SK-N-SH treated with all-trans-retinoic acid at 6 μM for 48 hours (cell line): ENCODE results near the gene RAX2.

ENCODE experiments used
- ATAC-seq: fragments of 200-7000 bp; cut with Tn5 transposase; 3 replicates; pipeline ENCODE4 v1.9.1; 2020; ENCODE audit warnings: mild to moderate bottlenecking, moderate library complexity
- ARNTL ChIP-seq: fragments of 450-650 bp; formaldehyde crosslinking; IDR thresholded peaks from 2 replicates; pipeline ENCODE4 v1.5.0; 2020; ENCODE audit warnings: low read depth, mild to moderate bottlenecking, moderate library complexity, borderline replicate concordance
- BACH2 ChIP-seq: fragments of 250-450 bp; sonication (Bioruptor Pico); IDR thresholded peaks from 2 replicates; pipeline ENCODE4 v1.9.0; 2021; ENCODE audit warnings: mild to moderate bottlenecking, borderline replicate concordance
- CREB5 ChIP-seq: fragments of 250-450 bp; sonication (Bioruptor Pico); IDR thresholded peaks from 2 replicates; pipeline ENCODE4 v1.5.1; 2020; ENCODE audit warnings: low read depth, mild to moderate bottlenecking, moderate library complexity
- CSDC2 ChIP-seq: fragments of 250-450 bp; sonication (Bioruptor Pico); IDR thresholded peaks from 2 replicates; pipeline ENCODE4 v1.5.0; 2020; ENCODE audit warnings: mild to moderate bottlenecking, moderate library complexity
- CSRNP3 ChIP-seq: fragments of 250-450 bp; sonication (Bioruptor Pico); IDR thresholded peaks from 2 replicates; pipeline ENCODE4 v1.5.1; 2021; ENCODE audit warnings: mild to moderate bottlenecking, moderate library complexity
- GLIS3 ChIP-seq: fragments of 250-450 bp; sonication (Bioruptor Pico); IDR thresholded peaks from 2 replicates; pipeline ENCODE4 v1.5.0; 2020; ENCODE audit warnings: mild to moderate bottlenecking, moderate library complexity
- ISL1 ChIP-seq: fragments of 250-450 bp; sonication (Bioruptor Pico); IDR thresholded peaks from 2 replicates; pipeline ENCODE4 v2.1.2; 2022; ENCODE audit warnings: mild to moderate bottlenecking, moderate library complexity
- OSR1 ChIP-seq: fragments of 250-450 bp; sonication (Bioruptor Pico); IDR thresholded peaks from 2 replicates; pipeline ENCODE4 v1.8.0; 2022; ENCODE audit warnings: moderate library complexity, mild to moderate bottlenecking, inconsistent platforms
- PATZ1 ChIP-seq: fragments of 250-450 bp; sonication (Bioruptor Pico); IDR thresholded peaks from 2 replicates; pipeline ENCODE4 v1.8.0; 2020; ENCODE audit warnings: mild to moderate bottlenecking, moderate library complexity, borderline replicate concordance
- PPARA ChIP-seq: fragments of 250-450 bp; sonication (Bioruptor Pico); IDR thresholded peaks from 2 replicates; pipeline ENCODE4 v1.5.0; 2020; ENCODE audit warnings: mild to moderate bottlenecking, borderline replicate concordance
- RARB ChIP-seq: fragments of 250-450 bp; sonication (Bioruptor Pico); IDR thresholded peaks from 2 replicates; pipeline ENCODE4 v1.8.0; 2021; ENCODE audit warnings: mild to moderate bottlenecking, moderate library complexity
- TCF4 ChIP-seq: fragments of 250-450 bp; sonication (Bioruptor Pico); IDR thresholded peaks from 2 replicates; pipeline ENCODE4 v1.8.0; 2021; ENCODE audit warnings: mild to moderate bottlenecking, moderate library complexity, borderline replicate concordance
- TOX ChIP-seq: fragments of 250-450 bp; sonication (Bioruptor Pico); IDR thresholded peaks from 2 replicates; pipeline ENCODE4 v1.8.0; 2021; ENCODE audit warnings: mild to moderate bottlenecking, moderate library complexity, borderline replicate concordance
- ZFP3 ChIP-seq: fragments of 250-450 bp; sonication (Bioruptor Pico); IDR thresholded peaks from 2 replicates; pipeline ENCODE4 v1.5.0; 2020; ENCODE audit warnings: mild to moderate bottlenecking, moderate library complexity
- ZFP30 ChIP-seq: fragments of 450-650 bp; formaldehyde crosslinking; IDR thresholded peaks from 2 replicates; pipeline ENCODE4 v1.5.0; 2022; ENCODE audit warnings: mild to moderate bottlenecking, moderate library complexity
- ZNF70 ChIP-seq: fragments of 450-650 bp; formaldehyde crosslinking; IDR thresholded peaks from 2 replicates; pipeline ENCODE4 v1.5.0; 2020; ENCODE audit warnings: mild to moderate bottlenecking, moderate library complexity
- ZNF8 ChIP-seq: fragments of 450-650 bp; formaldehyde crosslinking; IDR thresholded peaks from 2 replicates; pipeline ENCODE4 v1.5.0; 2020; ENCODE audit warnings: mild to moderate bottlenecking, moderate library complexity
- TF ChIP-seq, protein P1 (sequence below): fragments of 250-450 bp; sonication (Bioruptor Pico); IDR thresholded peaks from 2 replicates; pipeline ENCODE4 v1.5.0; 2020; ENCODE audit warnings: mild to moderate bottlenecking, moderate library complexity

Gene RAX2

DNA sequence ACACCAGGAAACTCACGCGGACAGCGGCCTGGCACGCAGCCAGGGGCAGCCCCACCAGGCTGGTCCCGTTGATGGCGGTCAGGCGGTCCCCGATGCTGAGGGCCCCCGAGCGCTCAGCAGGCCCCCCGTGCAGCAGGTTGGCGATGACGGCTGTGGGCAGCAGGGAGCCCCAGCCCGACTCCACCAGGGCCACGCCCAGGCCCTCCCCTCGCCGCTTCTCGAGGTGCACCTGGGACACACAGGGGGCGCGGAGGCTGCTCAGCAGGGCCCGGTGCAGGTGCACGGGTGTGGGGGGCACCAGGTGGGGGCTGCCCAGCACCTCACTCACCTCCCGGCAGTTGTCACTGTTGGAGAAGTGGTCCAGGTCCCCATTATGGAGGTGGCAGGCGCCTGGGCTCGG, 19.5 kb downstream of the RAX2 start:
- TF ChIP-seq, protein P1, sequence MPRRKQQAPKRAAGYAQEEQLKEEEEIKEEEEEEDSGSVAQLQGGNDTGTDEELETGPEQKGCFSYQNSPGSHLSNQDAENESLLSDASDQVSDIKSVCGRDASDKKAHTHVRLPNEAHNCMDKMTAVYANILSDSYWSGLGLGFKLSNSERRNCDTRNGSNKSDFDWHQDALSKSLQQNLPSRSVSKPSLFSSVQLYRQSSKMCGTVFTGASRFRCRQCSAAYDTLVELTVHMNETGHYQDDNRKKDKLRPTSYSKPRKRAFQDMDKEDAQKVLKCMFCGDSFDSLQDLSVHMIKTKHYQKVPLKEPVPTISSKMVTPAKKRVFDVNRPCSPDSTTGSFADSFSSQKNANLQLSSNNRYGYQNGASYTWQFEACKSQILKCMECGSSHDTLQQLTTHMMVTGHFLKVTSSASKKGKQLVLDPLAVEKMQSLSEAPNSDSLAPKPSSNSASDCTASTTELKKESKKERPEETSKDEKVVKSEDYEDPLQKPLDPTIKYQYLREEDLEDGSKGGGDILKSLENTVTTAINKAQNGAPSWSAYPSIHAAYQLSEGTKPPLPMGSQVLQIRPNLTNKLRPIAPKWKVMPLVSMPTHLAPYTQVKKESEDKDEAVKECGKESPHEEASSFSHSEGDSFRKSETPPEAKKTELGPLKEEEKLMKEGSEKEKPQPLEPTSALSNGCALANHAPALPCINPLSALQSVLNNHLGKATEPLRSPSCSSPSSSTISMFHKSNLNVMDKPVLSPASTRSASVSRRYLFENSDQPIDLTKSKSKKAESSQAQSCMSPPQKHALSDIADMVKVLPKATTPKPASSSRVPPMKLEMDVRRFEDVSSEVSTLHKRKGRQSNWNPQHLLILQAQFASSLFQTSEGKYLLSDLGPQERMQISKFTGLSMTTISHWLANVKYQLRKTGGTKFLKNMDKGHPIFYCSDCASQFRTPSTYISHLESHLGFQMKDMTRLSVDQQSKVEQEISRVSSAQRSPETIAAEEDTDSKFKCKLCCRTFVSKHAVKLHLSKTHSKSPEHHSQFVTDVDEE (CRISPR knock-in tag) = no peak
- TF ChIP-seq ARNTL (CRISPR knock-in tag) (no peak), ZFP3 (CRISPR knock-in tag) (no peak), ZNF70 (no peak), OSR1 (CRISPR knock-in tag) (no peak)
- no peak for ATAC-seq

- ATAC-seq = no peak
- TF ChIP-seq ZNF8 (CRISPR knock-in tag) (no peak), CSDC2 (CRISPR knock-in tag) (no peak), TCF4 (CRISPR knock-in tag) (no peak), CSRNP3 (no peak), PPARA (CRISPR knock-in tag) (no peak), CREB5 (CRISPR knock-in tag) (no peak), ZFP30 (CRISPR knock-in tag) (no peak), TOX (CRISPR knock-in tag) (no peak)
- TF ChIP-seq, protein P1 (CRISPR knock-in tag) = no peak
- TF ChIP-seq, all 23 proteins: peak for 0
Observed at GRCh38 chr19:3751236-3751635, 20.8 kb downstream of the RAX2 start.

GRCh38 chr19:3750211-3750610, 21.8 kb downstream of the RAX2 start:
- ATAC-seq = no peak
- peak; percentile 99 for TF ChIP-seq ZFP3 (CRISPR knock-in tag)
- no peak for TF ChIP-seq ZFP30 (CRISPR knock-in tag)

GRCh38 chr19:3748965-3749364, 23.1 kb downstream of the RAX2 start:
- TF ChIP-seq TCF4 (CRISPR knock-in tag) = no peak
- no peak for ATAC-seq

DNA sequence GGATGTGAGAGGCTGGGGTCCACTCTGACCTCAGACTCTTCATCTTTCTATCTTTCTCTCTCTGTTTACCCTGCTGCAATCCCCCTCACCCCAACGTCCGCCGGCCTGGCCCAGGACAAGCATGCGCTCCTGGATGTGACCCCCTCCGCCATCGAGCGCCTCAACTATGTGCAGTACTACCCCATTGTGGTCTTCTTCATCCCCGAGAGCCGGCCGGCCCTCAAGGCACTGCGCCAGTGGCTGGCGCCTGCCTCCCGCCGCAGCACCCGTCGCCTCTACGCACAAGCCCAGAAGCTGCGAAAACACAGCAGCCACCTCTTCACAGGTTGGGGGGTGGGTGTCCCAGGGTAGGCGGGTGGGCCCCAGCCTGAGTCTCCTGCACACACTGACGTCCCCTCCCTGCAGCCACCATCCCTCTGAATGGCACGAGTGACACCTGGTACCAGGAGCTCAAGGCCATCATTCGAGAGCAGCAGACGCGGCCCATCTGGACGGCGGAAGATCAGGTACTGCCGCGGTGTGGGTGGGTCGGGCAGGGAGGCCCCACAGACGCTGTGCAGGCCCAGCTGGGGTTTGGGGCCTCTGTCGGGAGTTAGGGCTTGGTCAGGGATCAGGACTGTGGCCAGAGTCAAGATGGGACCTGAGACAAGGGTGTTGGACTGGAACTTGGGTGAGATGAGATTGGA, 25.5 kb downstream of the RAX2 start:
- ATAC-seq = no peak
- TF ChIP-seq, protein P1 (CRISPR knock-in tag) = no peak
- TF ChIP-seq RARB (CRISPR knock-in tag) = no peak
- no peak for TF ChIP-seq TOX (CRISPR knock-in tag)
- TF ChIP-seq ZFP3 (CRISPR knock-in tag) = no peak
- TF ChIP-seq BACH2 = no peak
- TF ChIP-seq OSR1 (CRISPR knock-in tag) = no peak
- TF ChIP-seq PATZ1 (CRISPR knock-in tag) = no peak
- TF ChIP-seq TCF4 (CRISPR knock-in tag) = no peak
- no peak for TF ChIP-seq ISL1 (CRISPR knock-in tag)
- TF ChIP-seq ZNF8 (CRISPR knock-in tag) = no peak
- TF ChIP-seq PPARA (CRISPR knock-in tag) = no peak
- no peak for TF ChIP-seq GLIS3 (CRISPR knock-in tag)
